GM12872 (cell line): ENCODE data around the gene GRK3.

Source experiments
- CTCF ChIP-seq: IDR thresholded peaks from 3 replicates; pipeline ENCODE4 v1.5.1; 2011; ENCODE audit warnings: low read depth, mild to moderate bottlenecking, low read length, moderate library complexity; ENCODE audit not compliant: insufficient read depth

The GRK3 gene

GRCh38 chr22:25710501-25710900 is 146.0 kb downstream of the GRK3 start:
- no peak for TF ChIP-seq CTCF

- no peak for TF ChIP-seq CTCF
Measured at GRCh38 chr22:25711491-25711890, 147.0 kb downstream of the GRK3 start.

- TF ChIP-seq CTCF = no peak
Measured at GRCh38 chr22:25712661-25713400, 148.4 kb downstream of the GRK3 start.

DNA sequence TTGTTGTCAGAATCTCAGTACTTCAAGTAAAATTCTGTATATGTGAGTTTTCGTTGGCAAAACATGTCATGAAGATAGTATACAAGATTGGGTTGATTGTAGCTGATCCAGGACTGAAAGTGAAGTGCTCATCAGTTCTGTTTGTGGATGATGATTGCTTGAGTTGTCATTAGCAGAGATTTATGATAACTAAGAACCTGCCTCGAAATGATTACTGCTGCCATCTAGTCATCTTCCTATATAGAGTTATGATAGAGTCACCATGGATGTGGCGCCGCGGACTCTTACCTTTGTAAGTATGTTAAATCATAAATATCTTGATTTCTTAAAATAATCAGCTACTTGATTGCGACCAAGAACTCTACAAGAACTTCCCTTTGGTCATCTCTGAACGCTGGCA is 149.6 kb downstream of the GRK3 start:
- TF ChIP-seq CTCF = no peak

- no peak for TF ChIP-seq CTCF
Measured at GRCh38 chr22:25714739-25715138, 150.3 kb downstream of the GRK3 start.

- no peak for TF ChIP-seq CTCF
Measured at GRCh38 chr22:25716637-25717036, 152.2 kb downstream of the GRK3 start.

- TF ChIP-seq CTCF = no peak
Measured at GRCh38 chr22:25718135-25718840, 153.8 kb downstream of the GRK3 start.
